HUES48 (cell line): ENCODE results near the gene INPP5D.
"Not testable (repeated sequence)": the region's sequence is repeated elsewhere in the genome, so short reads cannot be mapped to it uniquely, and the experiment has no call there.

Source experiments
- H3K27ac ChIP-seq: one replicate; pipeline ENCODE4 v1.7.0; 2013; ENCODE audit warnings: low read depth, low read length, inconsistent platforms
- H3K27me3 ChIP-seq: 2 replicates; pipeline ENCODE4 v1.6.1; 2013; ENCODE audit warnings: mild to moderate bottlenecking, low read length; ENCODE audit not compliant: control insufficient read depth, insufficient read depth
- H3K36me3 ChIP-seq: 2 replicates; pipeline ENCODE4 v1.6.1; 2013; ENCODE audit warnings: low read length; ENCODE audit not compliant: control insufficient read depth, insufficient read depth
- H3K4me1 ChIP-seq: 2 replicates; pipeline ENCODE4 v1.6.1; 2013; ENCODE audit warnings: mild to moderate bottlenecking, low read length; ENCODE audit not compliant: control insufficient read depth, insufficient read depth
- H3K4me3 ChIP-seq: 2 replicates; pipeline ENCODE4 v1.5.1; 2013; ENCODE audit warnings: mild to moderate bottlenecking, low read depth, low read length
- H3K9ac ChIP-seq: 2 replicates; pipeline ENCODE4 v1.6.1; 2013; ENCODE audit warnings: mild to moderate bottlenecking, low read depth, low read length, moderate library complexity
- H3K9me3 ChIP-seq: 2 replicates; pipeline ENCODE4 v1.6.1; 2013; ENCODE audit warnings: low read length; ENCODE audit not compliant: control insufficient read depth, insufficient read depth

INPP5D gene

DNA sequence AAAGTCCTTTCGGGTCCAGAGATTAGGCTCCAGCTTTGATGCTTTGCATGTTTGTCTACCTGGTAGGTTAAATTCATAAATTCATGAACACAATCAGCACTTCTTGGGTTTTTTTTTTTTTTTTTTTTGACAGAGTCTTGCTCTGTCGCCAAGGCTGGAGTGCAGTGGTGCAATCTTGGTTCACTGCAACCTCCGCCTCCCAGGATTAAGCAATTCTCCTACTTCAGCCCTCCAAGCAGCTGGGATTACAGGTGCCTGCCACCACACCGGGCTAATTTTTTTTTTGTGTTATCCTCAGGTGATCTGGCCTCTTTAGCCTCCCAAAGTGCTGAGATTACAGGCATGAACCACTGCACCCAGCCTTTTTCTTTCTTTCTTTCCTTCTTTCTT is 5.1 kb downstream of the INPP5D start:
- not testable (repeated sequence) for H3K27me3 ChIP-seq, H3K27ac ChIP-seq, H3K9me3 ChIP-seq, H3K36me3 ChIP-seq, H3K4me3 ChIP-seq, H3K4me1 ChIP-seq, H3K9ac ChIP-seq

DNA sequence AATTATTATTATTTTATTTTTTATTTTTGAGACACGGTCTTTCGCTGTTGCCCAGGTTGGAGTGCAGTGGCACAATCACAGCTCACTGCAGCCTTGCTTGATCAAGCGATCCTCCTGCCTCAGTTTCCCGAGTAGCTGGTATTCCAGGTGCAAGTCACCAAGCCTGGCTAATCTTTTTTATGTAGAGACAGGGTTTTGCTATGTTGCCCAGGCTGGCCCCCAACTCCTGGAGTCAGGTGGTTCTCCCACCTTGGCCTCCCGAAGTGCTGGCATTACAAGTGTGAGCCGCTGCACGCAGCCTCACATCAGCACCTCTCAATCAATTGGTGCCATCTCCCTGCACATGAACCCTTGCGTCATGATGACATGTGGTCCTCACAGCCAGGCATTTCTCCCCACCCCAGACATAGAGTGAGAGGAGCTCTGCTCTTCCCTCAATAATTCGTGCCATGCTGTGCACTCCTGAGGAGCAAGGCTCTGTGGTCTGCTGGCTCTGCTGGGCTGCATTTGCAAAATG is 5.9 kb downstream of the INPP5D start:
- Histone ChIP-seq H3K27me3 (no peaks in the 10 kb centered on the region), H3K4me1 (peaks cover 3% of the 10 kb centered on the region; the same call in 1 of the 2 replicates), H3K4me3 (no peak overlapping the region), H3K9ac (no peak overlapping the region), H3K9me3 (no peaks in the 10 kb centered on the region), H3K36me3 (no peaks in the 10 kb centered on the region), H3K27ac (no peak overlapping the region)

- Histone ChIP-seq H3K27me3 (no peaks in the 10 kb centered on the region), H3K4me3 (no peak overlapping the region), H3K9ac (no peak overlapping the region), H3K36me3 (no peaks in the 10 kb centered on the region), H3K4me1 (peaks cover 2% of the 10 kb centered on the region; the same call in 1 of the 2 replicates), H3K27ac (no peak overlapping the region), H3K9me3 (no peaks in the 10 kb centered on the region; the same call in 1 of the 2 replicates)
These were observed 8.7 kb downstream of the INPP5D start for GRCh38 chr2:233068762-233069418.

GRCh38 chr2:233072838-233073237 is 12.7 kb downstream of the INPP5D start:
- H3K27ac ChIP-seq: no peak overlapping the region
- no peaks in the 10 kb centered on the region for H3K36me3 ChIP-seq
- no peak overlapping the region for H3K9ac ChIP-seq
- no peaks in the 10 kb centered on the region for H3K27me3 ChIP-seq
- H3K4me3 ChIP-seq: no peak overlapping the region
- H3K4me1 ChIP-seq: peaks cover 17% of the 10 kb centered on the region
- no peaks in the 10 kb centered on the region; the same call in 1 of the 2 replicates for H3K9me3 ChIP-seq

GRCh38 chr2:233074106-233074505 is 14.0 kb downstream of the INPP5D start:
- no peaks in the 10 kb centered on the region; the same call in 1 of the 2 replicates for H3K9me3 ChIP-seq
- no peaks in the 10 kb centered on the region for H3K36me3 ChIP-seq
- H3K4me1 ChIP-seq: peaks cover 17% of the 10 kb centered on the region
- no peak overlapping the region for H3K27ac ChIP-seq
- H3K9ac ChIP-seq: no peak overlapping the region
- H3K4me3 ChIP-seq: no peak overlapping the region
- H3K27me3 ChIP-seq: no peaks in the 10 kb centered on the region

GRCh38 chr2:233075141-233075965 is 15.2 kb downstream of the INPP5D start:
- H3K27me3 ChIP-seq: no peaks in the 10 kb centered on the region
- no peak overlapping the region for H3K9ac ChIP-seq
- no peaks in the 10 kb centered on the region; the same call in 1 of the 2 replicates for H3K9me3 ChIP-seq
- no peak overlapping the region for H3K4me3 ChIP-seq
- H3K4me1 ChIP-seq: peaks cover 17% of the 10 kb centered on the region
- no peaks in the 10 kb centered on the region for H3K36me3 ChIP-seq
- H3K27ac ChIP-seq: no peak overlapping the region

DNA sequence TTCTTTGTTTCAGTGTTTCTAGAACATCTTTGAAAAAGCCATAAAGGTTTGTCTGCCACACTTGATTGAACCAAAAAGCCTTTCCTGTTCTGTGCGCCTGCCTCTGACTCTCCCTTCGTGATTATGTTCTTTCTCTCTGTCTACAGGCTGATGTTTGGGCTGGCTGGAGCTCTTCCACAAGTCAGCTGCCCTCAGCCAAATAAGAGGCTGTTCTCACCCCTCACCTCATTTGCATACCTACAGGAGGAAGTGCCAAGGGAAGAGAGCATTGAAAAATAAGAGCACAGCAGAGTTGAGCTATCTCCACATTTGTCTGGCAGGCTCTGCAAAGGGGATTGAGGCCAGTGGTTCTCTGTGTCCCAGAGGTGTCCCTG is 15.8 kb downstream of the INPP5D start:
- H3K36me3 ChIP-seq: no peaks in the 10 kb centered on the region
- H3K9ac ChIP-seq: no peak overlapping the region
- no peak overlapping the region for H3K27ac ChIP-seq
- no peaks in the 10 kb centered on the region for H3K27me3 ChIP-seq
- peaks cover 17% of the 10 kb centered on the region for H3K4me1 ChIP-seq
- no peaks in the 10 kb centered on the region; the same call in 1 of the 2 replicates for H3K9me3 ChIP-seq
- H3K4me3 ChIP-seq: no peak overlapping the region

GRCh38 chr2:233076749-233077148 is 16.6 kb downstream of the INPP5D start:
- H3K9ac ChIP-seq: no peak overlapping the region
- H3K36me3 ChIP-seq: no peaks in the 10 kb centered on the region
- no peak overlapping the region for H3K4me3 ChIP-seq
- no peak overlapping the region for H3K27ac ChIP-seq
- no peaks in the 10 kb centered on the region; the same call in 1 of the 2 replicates for H3K9me3 ChIP-seq
- peaks cover 17% of the 10 kb centered on the region for H3K4me1 ChIP-seq
- no peaks in the 10 kb centered on the region for H3K27me3 ChIP-seq

GRCh38 chr2:233079473-233079877 is 19.3 kb downstream of the INPP5D start:
- no peak overlapping the region for H3K9ac ChIP-seq
- peaks cover 15% of the 10 kb centered on the region for H3K4me1 ChIP-seq
- no peaks in the 10 kb centered on the region for H3K36me3 ChIP-seq
- no peak overlapping the region for H3K4me3 ChIP-seq
- no peaks in the 10 kb centered on the region for H3K9me3 ChIP-seq
- no peak overlapping the region for H3K27ac ChIP-seq
- no peaks in the 10 kb centered on the region for H3K27me3 ChIP-seq

GRCh38 chr2:233079953-233080835 is 20.1 kb downstream of the INPP5D start:
- H3K4me1 ChIP-seq: peaks cover 12% of the 10 kb centered on the region
- no peaks in the 10 kb centered on the region for H3K36me3 ChIP-seq
- no peaks in the 10 kb centered on the region for H3K9me3 ChIP-seq
- no peak overlapping the region for H3K9ac ChIP-seq
- H3K27ac ChIP-seq: no peak overlapping the region
- H3K27me3 ChIP-seq: no peaks in the 10 kb centered on the region
- H3K4me3 ChIP-seq: no peak overlapping the region
